T-helper 2 cell treated with Interferon-gamma antibody and Interleukin-4, amounts not matched to agents 5 μg/mL and 100 μg/mL, for 36 hours (primary cell): Measurements from ENCODE around the gene SCGB3A2.

Source experiments
- DNase-seq: peaks from one replicate; pipeline ENCODE4 v3.0.0; 2021; ENCODE audit warnings: low spot score
- H3K27ac Mint-ChIP-seq: one replicate; pipeline ENCODE4 v1.8.0; 2021; ENCODE audit warnings: mild to moderate bottlenecking, mixed read lengths
- H3K27me3 Mint-ChIP-seq: one replicate; pipeline ENCODE4 v1.8.0; 2021; ENCODE audit warnings: low read depth, mixed read lengths
- H3K36me3 Mint-ChIP-seq: one replicate; pipeline ENCODE4 v1.8.0; 2021; ENCODE audit warnings: low read depth, mixed read lengths
- H3K4me1 Mint-ChIP-seq: one replicate; pipeline ENCODE4 v1.8.0; 2021; ENCODE audit warnings: low read depth, mixed read lengths
- H3K4me3 Mint-ChIP-seq: one replicate; pipeline ENCODE4 v1.8.0; 2022; ENCODE audit warnings: mild to moderate bottlenecking, moderate library complexity, mixed read lengths
- H3K9me3 Mint-ChIP-seq: one replicate; pipeline ENCODE4 v1.8.0; 2021; ENCODE audit warnings: mixed read lengths

Gene SCGB3A2

GRCh38 chr5:147902609-147903115 is 24.2 kb downstream of the SCGB3A2 start:
- Mint-ChIP-seq H3K4me3 (no peak overlapping the region), H3K36me3 (no peaks in the 10 kb centered on the region), H3K27me3 (no peaks in the 10 kb centered on the region), H3K4me1 (no peaks in the 10 kb centered on the region), H3K9me3 (no peaks in the 10 kb centered on the region), H3K27ac (no peak overlapping the region)
- DNase-seq, result no peak

- Mint-ChIP-seq H3K9me3 (no peaks in the 10 kb centered on the region), H3K4me3 (no peak overlapping the region), H3K4me1 (no peaks in the 10 kb centered on the region), H3K27ac (no peak overlapping the region), H3K36me3 (no peaks in the 10 kb centered on the region), H3K27me3 (no peaks in the 10 kb centered on the region)
- no peak for DNase-seq
Observed at GRCh38 chr5:147904110-147904509, 25.6 kb downstream of the SCGB3A2 start.

- H3K4me1 Mint-ChIP-seq, result no peaks in the 10 kb centered on the region
- H3K27ac Mint-ChIP-seq, result no peak within 1 kb of the TSS
- no peaks in the 10 kb centered on the region for H3K36me3 Mint-ChIP-seq
- no peak for DNase-seq
- H3K4me3 Mint-ChIP-seq, result no peak within 1 kb of the TSS
- no peaks in the 10 kb centered on the region for H3K9me3 Mint-ChIP-seq
- H3K27me3 Mint-ChIP-seq, result peaks cover 3% of the 10 kb centered on the region
Observed at GRCh38 chr5:147906326-147907095, 28.0 kb downstream of the SCGB3A2 start, which contains the start of gene C5orf46. TSS of gene C5orf46 (minus strand) at chr5:147906538. CDS start at chr5:147906501, 37 bp downstream.

GRCh38 chr5:147911427-147911826 is 32.9 kb downstream of the SCGB3A2 start:
- no peak overlapping the region for H3K4me3 Mint-ChIP-seq
- no peaks in the 10 kb centered on the region for H3K36me3 Mint-ChIP-seq
- no peaks in the 10 kb centered on the region for H3K9me3 Mint-ChIP-seq
- DNase-seq, result no peak
- H3K27me3 Mint-ChIP-seq, result peaks cover 3% of the 10 kb centered on the region
- no peak overlapping the region for H3K27ac Mint-ChIP-seq
- no peaks in the 10 kb centered on the region for H3K4me1 Mint-ChIP-seq

DNA sequence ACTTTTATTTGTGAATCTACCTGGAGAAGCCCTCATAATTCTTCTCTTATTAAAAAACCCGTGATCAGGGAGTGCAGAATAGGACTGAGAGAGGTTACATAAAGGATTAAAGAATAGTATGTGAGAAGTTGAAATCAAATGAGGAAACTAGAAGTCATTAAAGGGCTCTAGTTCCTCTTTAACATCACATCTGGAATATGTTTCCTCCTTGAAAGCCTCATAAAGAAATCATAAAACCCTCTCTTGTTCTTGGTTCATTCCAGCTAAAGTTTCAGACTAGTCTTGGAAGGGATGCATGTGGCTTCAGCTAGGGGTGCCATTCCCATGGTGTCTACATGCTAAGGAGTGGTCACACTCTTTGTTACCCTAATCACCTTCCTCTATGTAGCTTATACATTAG is 33.5 kb downstream of the SCGB3A2 start:
- Mint-ChIP-seq H3K9me3 (no peaks in the 10 kb centered on the region), H3K27me3 (peaks cover 3% of the 10 kb centered on the region), H3K36me3 (no peaks in the 10 kb centered on the region), H3K4me3 (no peak overlapping the region), H3K4me1 (no peaks in the 10 kb centered on the region), H3K27ac (no peak overlapping the region)
- no peak for DNase-seq

DNA sequence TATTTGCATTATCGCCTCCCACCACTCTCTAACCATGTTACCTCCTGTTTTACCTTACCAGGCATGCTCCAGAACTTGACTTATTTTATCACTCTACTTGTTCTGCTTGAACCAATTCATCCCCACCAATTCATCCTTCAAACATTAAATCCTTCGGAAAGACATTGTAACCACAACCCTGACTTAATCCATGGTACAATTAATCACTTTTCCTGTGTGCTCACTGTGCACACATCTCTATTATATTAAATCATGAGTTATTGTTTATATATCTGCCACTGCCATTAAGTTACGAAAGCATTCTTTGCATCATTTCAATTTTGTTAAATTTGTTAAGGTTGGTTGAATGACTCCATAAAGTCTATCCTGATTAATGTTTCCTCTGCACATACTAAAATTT is 35.3 kb downstream of the SCGB3A2 start:
- Mint-ChIP-seq H3K27me3 (peaks cover 3% of the 10 kb centered on the region), H3K27ac (no peak overlapping the region), H3K36me3 (no peaks in the 10 kb centered on the region), H3K4me1 (no peaks in the 10 kb centered on the region), H3K4me3 (no peak overlapping the region), H3K9me3 (no peaks in the 10 kb centered on the region)
- no peak for DNase-seq

DNA sequence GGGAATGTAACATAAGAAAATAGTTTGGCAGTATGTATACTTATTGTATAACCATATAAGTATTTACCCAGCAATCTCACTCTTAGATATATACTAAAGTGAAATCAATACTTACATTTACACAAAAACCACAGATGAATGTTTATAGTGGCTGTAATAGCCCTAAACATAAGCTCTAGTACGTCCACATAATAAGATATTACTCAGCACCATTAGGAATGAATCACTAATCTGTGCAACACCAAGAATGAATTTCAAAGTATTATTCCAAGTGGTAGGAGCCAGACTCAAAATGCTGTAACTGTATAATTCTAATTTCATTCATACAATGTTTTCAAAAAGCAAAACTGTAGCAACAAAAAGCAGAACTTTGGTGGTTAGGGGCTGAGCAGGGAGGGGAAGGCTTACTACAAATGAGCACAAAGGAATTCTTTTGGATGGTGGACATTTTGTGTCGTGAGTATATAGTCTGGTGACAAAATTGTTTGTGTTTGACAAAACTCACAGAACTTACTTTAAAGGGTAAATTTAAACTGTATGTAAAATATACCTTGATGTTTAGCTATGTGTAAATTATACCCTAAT is 39.7 kb downstream of the SCGB3A2 start:
- DNase-seq, result no peak
- H3K27me3 Mint-ChIP-seq, result no peaks in the 10 kb centered on the region
- H3K4me1 Mint-ChIP-seq, result no peaks in the 10 kb centered on the region
- no peak overlapping the region for H3K27ac Mint-ChIP-seq
- H3K9me3 Mint-ChIP-seq, result no peaks in the 10 kb centered on the region
- H3K36me3 Mint-ChIP-seq, result no peaks in the 10 kb centered on the region
- H3K4me3 Mint-ChIP-seq, result no peak overlapping the region

DNA sequence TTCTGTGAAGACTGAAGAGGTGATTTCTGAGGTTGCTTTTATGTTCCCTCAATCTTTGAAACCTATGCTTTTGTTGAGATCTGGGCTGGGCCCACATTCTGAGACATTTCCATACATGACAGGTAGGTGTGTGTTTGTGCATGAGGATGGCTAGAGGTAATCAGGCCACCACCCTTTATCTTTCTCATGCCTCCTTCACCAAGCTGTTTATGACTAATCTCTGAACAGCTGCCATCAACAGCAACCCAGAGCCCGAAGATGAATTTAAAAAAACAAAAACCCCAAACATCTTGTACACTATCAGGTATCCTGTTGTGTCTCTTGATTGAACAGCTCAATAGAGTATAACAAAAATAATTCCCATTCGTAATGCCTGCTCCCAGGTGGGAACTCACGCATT is 40.4 kb downstream of the SCGB3A2 start:
- Mint-ChIP-seq H3K27me3 (no peaks in the 10 kb centered on the region), H3K36me3 (no peaks in the 10 kb centered on the region), H3K4me3 (no peak overlapping the region), H3K4me1 (no peaks in the 10 kb centered on the region), H3K27ac (no peak overlapping the region), H3K9me3 (no peaks in the 10 kb centered on the region)
- DNase-seq, result no peak

- Mint-ChIP-seq H3K27me3 (no peaks in the 10 kb centered on the region), H3K36me3 (no peaks in the 10 kb centered on the region), H3K4me1 (no peaks in the 10 kb centered on the region), H3K27ac (no peak overlapping the region), H3K9me3 (no peaks in the 10 kb centered on the region), H3K4me3 (no peak overlapping the region)
- no peak for DNase-seq
Observed at GRCh38 chr5:147920420-147921030, 42.0 kb downstream of the SCGB3A2 start.

DNA sequence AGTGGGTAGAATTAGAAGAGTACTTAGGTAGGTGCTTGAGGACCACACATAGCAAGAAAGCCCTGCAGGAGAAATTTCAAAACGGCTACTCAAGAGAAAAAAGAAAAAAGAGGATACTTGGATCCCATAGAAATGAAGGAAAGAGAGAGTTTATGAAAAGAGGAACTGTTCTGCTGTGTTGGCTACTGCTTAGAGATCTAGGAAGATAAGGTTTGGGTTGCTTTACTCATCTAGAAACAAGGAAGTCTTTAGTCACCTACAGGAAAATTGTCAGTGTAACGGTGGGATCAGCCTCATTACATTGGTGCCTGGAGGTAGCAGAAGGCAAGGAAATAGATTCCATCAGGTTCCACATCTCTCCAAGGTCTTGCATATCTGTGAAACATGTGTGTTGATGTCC is 42.6 kb downstream of the SCGB3A2 start:
- no peaks in the 10 kb centered on the region for H3K36me3 Mint-ChIP-seq
- H3K27me3 Mint-ChIP-seq, result no peaks in the 10 kb centered on the region
- no peak for DNase-seq
- no peaks in the 10 kb centered on the region for H3K4me1 Mint-ChIP-seq
- no peak overlapping the region for H3K4me3 Mint-ChIP-seq
- H3K9me3 Mint-ChIP-seq, result no peaks in the 10 kb centered on the region
- H3K27ac Mint-ChIP-seq, result no peak overlapping the region

- Mint-ChIP-seq H3K9me3 (no peaks in the 10 kb centered on the region), H3K36me3 (no peaks in the 10 kb centered on the region), H3K27me3 (no peaks in the 10 kb centered on the region), H3K4me1 (no peaks in the 10 kb centered on the region), H3K4me3 (no peak overlapping the region), H3K27ac (no peak overlapping the region)
- no peak for DNase-seq
Observed at GRCh38 chr5:147925020-147925419, 46.5 kb downstream of the SCGB3A2 start.

GRCh38 chr5:147927901-147928300 is 49.4 kb downstream of the SCGB3A2 start:
- H3K4me1 Mint-ChIP-seq, result no peaks in the 10 kb centered on the region
- no peaks in the 10 kb centered on the region for H3K9me3 Mint-ChIP-seq
- H3K27me3 Mint-ChIP-seq, result no peaks in the 10 kb centered on the region
- H3K27ac Mint-ChIP-seq, result no peak overlapping the region
- DNase-seq, result no peak
- H3K36me3 Mint-ChIP-seq, result no peaks in the 10 kb centered on the region
- no peak overlapping the region for H3K4me3 Mint-ChIP-seq

GRCh38 chr5:147930769-147931168 is 52.3 kb downstream of the SCGB3A2 start:
- Mint-ChIP-seq H3K27ac (no peak overlapping the region), H3K9me3 (no peaks in the 10 kb centered on the region), H3K27me3 (no peaks in the 10 kb centered on the region), H3K4me1 (no peaks in the 10 kb centered on the region), H3K4me3 (no peak overlapping the region), H3K36me3 (no peaks in the 10 kb centered on the region)
- no peak for DNase-seq
